Germinal center (tissue), 1 donor: ENCODE measurements around the gene RELN.
"Not testable (repeated sequence)": the region's sequence is repeated elsewhere in the genome, so short reads cannot be mapped to it uniquely, and the experiment has no call there.

Source experiments
- DNase-seq: peaks from one replicate; pipeline ENCODE4 v3.0.0; 2012; ENCODE audit warnings: mixed read lengths, low spot score

RELN gene

GRCh38 chr7:103941976-103942375, 47.5 kb downstream of the RELN start:
- DNase-seq = no peak

GRCh38 chr7:103940382-103941268, 48.8 kb downstream of the RELN start:
- DNase-seq = no peak

- DNase-seq = no peak
These were observed 51.8 kb downstream of the RELN start for GRCh38 chr7:103937680-103938079.

GRCh38 chr7:103936558-103936957, 52.9 kb downstream of the RELN start:
- no peak for DNase-seq

- no peak for DNase-seq
These were observed 55.0 kb downstream of the RELN start for GRCh38 chr7:103934508-103934907.

- no peak for DNase-seq
These were observed 57.1 kb downstream of the RELN start for GRCh38 chr7:103932389-103932788.

- no peak for DNase-seq
These were observed 59.6 kb downstream of the RELN start for GRCh38 chr7:103929901-103930311.

GRCh38 chr7:103928581-103928980, 60.9 kb downstream of the RELN start:
- DNase-seq = no peak

GRCh38 chr7:103924184-103924583, 65.3 kb downstream of the RELN start:
- DNase-seq = no peak

GRCh38 chr7:103922407-103922806, 67.1 kb downstream of the RELN start:
- no peak for DNase-seq

- DNase-seq = no peak
These were observed 67.8 kb downstream of the RELN start for GRCh38 chr7:103921692-103922091.

GRCh38 chr7:103919272-103919868, 70.1 kb downstream of the RELN start:
- DNase-seq = no peak

GRCh38 chr7:103918631-103919271, 70.7 kb downstream of the RELN start:
- no peak for DNase-seq

- DNase-seq = no peak
These were observed 73.6 kb downstream of the RELN start for GRCh38 chr7:103915680-103916357.

GRCh38 chr7:103914147-103914899, 75.1 kb downstream of the RELN start:
- no peak for DNase-seq

GRCh38 chr7:103912891-103913605, 76.4 kb downstream of the RELN start:
- DNase-seq = no peak

- not testable (repeated sequence) for DNase-seq
These were observed 78.4 kb downstream of the RELN start for GRCh38 chr7:103911015-103911414.

- DNase-seq = no peak
These were observed 83.5 kb downstream of the RELN start for GRCh38 chr7:103905997-103906396.

GRCh38 chr7:103902917-103903316, 86.5 kb downstream of the RELN start:
- no peak for DNase-seq

- not testable (repeated sequence) for DNase-seq
These were observed 92.6 kb downstream of the RELN start for GRCh38 chr7:103896826-103897225.
